HepG2 (cell line): Measurements from ENCODE around the gene POU2AF2.

Source experiments
- FOXM1 ChIP-seq: sonication (generic); formaldehyde crosslinking; IDR thresholded peaks from 2 replicates; pipeline ENCODE4 v1.5.0; 2020; ENCODE audit warnings: missing genetic modification reagents
- THYN1 ChIP-seq: sonication (generic); formaldehyde crosslinking; IDR thresholded peaks from 2 replicates; pipeline ENCODE4 v1.8.1; 2023; ENCODE audit warnings: low read depth, mild to moderate bottlenecking, moderate library complexity, missing genetic modification reagents, borderline replicate concordance
- TF ChIP-seq, protein P1 (sequence below): sonication (generic); formaldehyde crosslinking; IDR thresholded peaks from 2 replicates; pipeline ENCODE4 v1.4.0; 2020; ENCODE audit warnings: mild to moderate bottlenecking, missing genetic modification reagents

DNA sequence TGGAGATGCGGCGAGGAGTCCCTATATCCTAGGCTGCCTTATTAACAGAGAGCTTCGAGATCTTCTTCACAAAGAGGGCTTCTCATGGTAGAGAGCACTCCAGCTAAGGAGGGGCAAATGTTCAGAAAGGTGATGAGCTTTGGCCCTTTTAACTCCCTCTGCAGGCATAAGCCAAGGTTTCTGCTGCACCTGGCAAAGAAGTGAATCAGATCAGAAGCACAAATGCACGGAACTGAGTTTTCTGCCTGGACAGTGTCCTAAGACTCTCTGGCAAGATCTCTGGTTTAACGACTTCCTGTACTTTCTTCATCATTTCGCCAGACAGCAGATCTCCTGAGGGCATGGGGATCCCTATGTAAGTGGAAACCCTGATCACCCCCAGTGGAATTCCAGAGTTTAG, 90.0 kb downstream of the POU2AF2 start:
- TF ChIP-seq THYN1 (CRISPR knock-in tag), result no peak
- TF ChIP-seq, protein P1, sequence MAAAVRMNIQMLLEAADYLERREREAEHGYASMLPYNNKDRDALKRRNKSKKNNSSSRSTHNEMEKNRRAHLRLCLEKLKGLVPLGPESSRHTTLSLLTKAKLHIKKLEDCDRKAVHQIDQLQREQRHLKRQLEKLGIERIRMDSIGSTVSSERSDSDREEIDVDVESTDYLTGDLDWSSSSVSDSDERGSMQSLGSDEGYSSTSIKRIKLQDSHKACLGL (CRISPR knock-in tag), result no peak
- no peak for TF ChIP-seq FOXM1 (CRISPR knock-in tag)
